Activated CD4-positive, alpha-beta T cell treated with anti-CD3 and anti-CD28 coated beads, Interleukin-2, Interleukin-4, amounts not matched to agents 100 ng/mL and 50 ng/mL, durations not matched to agents 16 hours and 8 hours (primary cell): Measurements from ENCODE around the gene ZFYVE19.

ENCODE experiments used
- DNase-seq: peaks from one replicate; pipeline ENCODE4 v3.0.0-alpha.2; 2020; ENCODE audit warnings: low spot score

Gene ZFYVE19

GRCh38 chr15:40775740-40776536 is 31.0 kb upstream of the ZFYVE19 start:
- no peak for DNase-seq

GRCh38 chr15:40776537-40777141 is 30.2 kb upstream of the ZFYVE19 start:
- DNase-seq = peak; percentile 50

- peak; percentile 76 for DNase-seq
Observed at GRCh38 chr15:40782609-40783227, 24.2 kb upstream of the ZFYVE19 start.

GRCh38 chr15:40785164-40785563 is 21.7 kb upstream of the ZFYVE19 start:
- DNase-seq = no peak

GRCh38 chr15:40785814-40786213 is 21.1 kb upstream of the ZFYVE19 start:
- no peak for DNase-seq

- DNase-seq = no peak
Observed at GRCh38 chr15:40787344-40787841, 19.5 kb upstream of the ZFYVE19 start.

- no peak for DNase-seq
Observed at GRCh38 chr15:40787991-40788390, 18.9 kb upstream of the ZFYVE19 start.

- DNase-seq = no peak
Observed at GRCh38 chr15:40789119-40789518, 17.8 kb upstream of the ZFYVE19 start.

- DNase-seq = no peak
Observed at GRCh38 chr15:40789999-40790398, 16.9 kb upstream of the ZFYVE19 start.

GRCh38 chr15:40790718-40791117 is 16.2 kb upstream of the ZFYVE19 start:
- DNase-seq = no peak

- no peak for DNase-seq
Observed at GRCh38 chr15:40792394-40792793, 14.5 kb upstream of the ZFYVE19 start.

GRCh38 chr15:40793216-40793989 is 13.5 kb upstream of the ZFYVE19 start:
- DNase-seq = peak; percentile 69

- no peak for DNase-seq
Observed at GRCh38 chr15:40796041-40796440, 10.8 kb upstream of the ZFYVE19 start.

GRCh38 chr15:40796512-40796911 is 10.4 kb upstream of the ZFYVE19 start:
- DNase-seq = no peak

- no peak for DNase-seq
Observed at GRCh38 chr15:40799523-40799922, 7.4 kb upstream of the ZFYVE19 start.

GRCh38 chr15:40803076-40803475 is 3.8 kb upstream of the ZFYVE19 start:
- DNase-seq = no peak

GRCh38 chr15:40803688-40804087 is 3.2 kb upstream of the ZFYVE19 start:
- DNase-seq = no peak

- DNase-seq = no peak
Observed at GRCh38 chr15:40806672-40807027, 239 bp upstream of the ZFYVE19 start.

- DNase-seq = no peak
Observed at GRCh38 chr15:40807888-40808461, 1.1 kb downstream of the ZFYVE19 start.

GRCh38 chr15:40808861-40809450 is 2.1 kb downstream of the ZFYVE19 start:
- DNase-seq = no peak

- DNase-seq = no peak
Observed at GRCh38 chr15:40812721-40813425, 6.0 kb downstream of the ZFYVE19 start.
